ENCODE data around the gene PRSS2. TPM values are rescaled to one million over a fixed set of nuclear protein-coding genes. Genes with fewer than 3 reads are reported as not detected.
"Not testable (repeated sequence)": the region's sequence is repeated elsewhere in the genome, so short reads cannot be mapped to it uniquely, and the experiment has no call there.

Gene PRSS2
- total RNA-seq, 1 experiment from 2014 or later: 9.3 TPM

DNA sequence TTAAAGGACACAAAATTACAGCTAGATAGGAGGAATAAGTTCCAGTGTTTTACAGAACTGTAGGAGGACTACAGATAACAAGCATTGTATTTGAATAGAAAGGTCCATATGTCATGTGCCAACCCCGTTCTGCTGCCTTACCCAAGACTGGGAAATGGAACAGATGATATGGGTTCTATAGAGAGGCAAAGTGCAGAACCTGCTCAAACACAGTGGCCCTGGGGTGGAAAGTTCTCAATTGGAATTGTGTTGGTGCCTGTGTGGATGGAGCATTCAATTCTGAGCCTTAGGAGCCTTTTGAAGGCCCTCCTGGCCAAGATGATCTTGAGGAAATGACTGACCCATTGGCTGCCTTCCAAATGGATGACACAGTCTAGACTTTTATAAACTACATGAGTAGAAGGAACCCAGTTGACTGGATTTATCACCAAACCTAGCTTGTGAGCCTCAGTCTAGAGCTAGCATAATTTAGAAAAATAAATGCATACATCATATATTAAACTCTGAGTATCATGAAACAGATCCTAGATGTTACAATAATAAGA lies 25.6 kb upstream of the PRSS2 start:
- H3K36me3 Mint-ChIP-seq (ENCODE audit: insufficient read depth, unreplicated experiment): no peaks in the 10 kb centered on the region

DNA sequence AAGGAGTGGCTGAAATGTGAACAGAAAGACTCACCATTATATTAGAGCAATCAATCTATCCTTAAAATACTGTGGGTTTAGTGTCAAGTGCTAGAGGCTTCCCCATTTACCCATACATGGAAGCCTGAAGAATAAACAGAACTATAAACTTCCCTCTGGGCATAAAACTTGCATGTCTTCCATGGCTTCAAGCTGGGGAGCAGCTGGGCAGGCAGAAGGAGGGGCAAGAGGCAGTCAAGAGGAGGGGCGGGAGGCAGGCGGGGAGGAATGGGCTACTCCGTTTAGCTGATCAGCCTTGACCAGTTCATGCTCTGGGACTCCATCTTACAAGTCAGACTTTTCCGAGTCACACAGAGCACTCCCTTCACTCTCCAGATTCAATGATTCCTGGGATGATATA lies 25.0 kb upstream of the PRSS2 start:
- intact Hi-C loops (cut with micrococcal nuclease; ENCODE audit: unreplicated experiment): no loop called here
- Mint-ChIP-seq H3K36me3 (ENCODE audit: insufficient read depth, unreplicated experiment) (no peaks in the 10 kb centered on the region), H3K4me3 (ENCODE audit: unreplicated experiment) (no peak overlapping the region), H3K4me1 (ENCODE audit: low read depth, unreplicated experiment) (peaks cover 17% of the 10 kb centered on the region), H3K27ac (ENCODE audit: unreplicated experiment) (no peak overlapping the region), H3K9me3 (ENCODE audit: unreplicated experiment) (peaks cover 8% of the 10 kb centered on the region), H3K27me3 (ENCODE audit: insufficient read depth, unreplicated experiment) (no peaks in the 10 kb centered on the region)
- TF ChIP-seq, protein P1, sequence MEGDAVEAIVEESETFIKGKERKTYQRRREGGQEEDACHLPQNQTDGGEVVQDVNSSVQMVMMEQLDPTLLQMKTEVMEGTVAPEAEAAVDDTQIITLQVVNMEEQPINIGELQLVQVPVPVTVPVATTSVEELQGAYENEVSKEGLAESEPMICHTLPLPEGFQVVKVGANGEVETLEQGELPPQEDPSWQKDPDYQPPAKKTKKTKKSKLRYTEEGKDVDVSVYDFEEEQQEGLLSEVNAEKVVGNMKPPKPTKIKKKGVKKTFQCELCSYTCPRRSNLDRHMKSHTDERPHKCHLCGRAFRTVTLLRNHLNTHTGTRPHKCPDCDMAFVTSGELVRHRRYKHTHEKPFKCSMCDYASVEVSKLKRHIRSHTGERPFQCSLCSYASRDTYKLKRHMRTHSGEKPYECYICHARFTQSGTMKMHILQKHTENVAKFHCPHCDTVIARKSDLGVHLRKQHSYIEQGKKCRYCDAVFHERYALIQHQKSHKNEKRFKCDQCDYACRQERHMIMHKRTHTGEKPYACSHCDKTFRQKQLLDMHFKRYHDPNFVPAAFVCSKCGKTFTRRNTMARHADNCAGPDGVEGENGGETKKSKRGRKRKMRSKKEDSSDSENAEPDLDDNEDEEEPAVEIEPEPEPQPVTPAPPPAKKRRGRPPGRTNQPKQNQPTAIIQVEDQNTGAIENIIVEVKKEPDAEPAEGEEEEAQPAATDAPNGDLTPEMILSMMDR (IDR thresholded peaks at IDR 0.05; ENCODE audit: insufficient read depth in 1 of 2, low read depth in 1 of 2, low read length in 1 of 2, severe bottlenecking in 1 of 2, unreplicated experiment in 1 of 2): no peak
- Histone ChIP-seq H3K27me3 (replicated peaks; ENCODE audit: control insufficient read depth, insufficient read depth, low read length) (no peaks in the 10 kb centered on the region), H3K4me3 (ENCODE audit: low read depth, low read length) (no peak overlapping the region), H3K4me1 (peaks cover 10% of the 10 kb centered on the region; the same call in 1 of the 2 replicates), H3K9me3 (no peaks in the 10 kb centered on the region), H3K36me3 (ENCODE audit: control insufficient read depth, insufficient read depth, low read length) (no peaks in the 10 kb centered on the region)
- POLR2A ChIA-PET: no interaction called here
- CTCF ChIA-PET: interaction anchor here (1.0 kb wide), 1 partner anchor 38 kb away, joined by 3 read pairs; no protein-coding TSS in a partner anchor
- no peak for DNase-seq
- BruUV-seq (replicated peaks): no TSS peak

More for the DNA sequence above, 25.6 kb upstream of the PRSS2 start:
- Mint-ChIP-seq H3K27me3 (ENCODE audit: insufficient read depth, unreplicated experiment) (peaks cover 1% of the 10 kb centered on the region), H3K4me1 (ENCODE audit: low read depth, unreplicated experiment) (peaks cover 17% of the 10 kb centered on the region), H3K9me3 (ENCODE audit: unreplicated experiment) (peaks cover 8% of the 10 kb centered on the region), H3K27ac (ENCODE audit: unreplicated experiment) (no peak overlapping the region), H3K4me3 (ENCODE audit: unreplicated experiment) (no peak overlapping the region)
- no peak for DNase-seq
- POLR2A ChIA-PET: no interaction called here
- no TSS peak for BruUV-seq (replicated peaks)
- H3K9me3 ChIP-seq: no peaks in the 10 kb centered on the region
- no peak overlapping the region for H3K4me3 ChIP-seq (ENCODE audit: low read depth, low read length)
- H3K4me1 ChIP-seq: peaks cover 10% of the 10 kb centered on the region; the same call in 1 of the 2 replicates
- intact Hi-C loops (cut with micrococcal nuclease; ENCODE audit: unreplicated experiment): no loop called here
- no peaks in the 10 kb centered on the region for H3K27me3 ChIP-seq (replicated peaks; ENCODE audit: control insufficient read depth, insufficient read depth, low read length)
- CTCF ChIA-PET: interaction anchor here (1.0 kb wide), 1 partner anchor 38 kb away, joined by 3 read pairs; no protein-coding TSS in a partner anchor
- TF ChIP-seq, protein P1 (IDR thresholded peaks at IDR 0.05; ENCODE audit: insufficient read depth in 1 of 2, low read depth in 1 of 2, low read length in 1 of 2, severe bottlenecking in 1 of 2, unreplicated experiment in 1 of 2): no peak
- no peaks in the 10 kb centered on the region for H3K36me3 ChIP-seq (ENCODE audit: control insufficient read depth, insufficient read depth, low read length)

DNA sequence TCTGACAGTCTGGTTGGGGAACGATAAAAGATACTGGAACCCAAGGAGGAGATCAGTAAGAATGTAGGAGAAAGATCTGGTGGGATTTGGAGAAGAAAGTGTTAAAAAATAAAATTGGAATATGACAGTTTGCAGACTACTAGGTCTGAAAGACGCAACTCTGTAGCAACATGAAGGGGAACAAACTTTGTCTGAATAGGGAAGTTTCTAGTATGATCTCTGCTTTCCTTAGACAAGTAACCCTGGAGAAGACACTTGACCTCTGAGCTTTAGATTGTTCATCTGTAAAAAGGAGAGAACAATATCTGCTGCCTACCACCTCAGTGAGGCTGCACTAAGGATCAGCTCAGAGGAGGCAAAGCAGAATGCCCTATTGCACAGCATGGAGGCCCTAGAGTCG lies 24.5 kb upstream of the PRSS2 start:
- no peaks in the 10 kb centered on the region for H3K36me3 ChIP-seq (ENCODE audit: control insufficient read depth, insufficient read depth, low read length)

DNA sequence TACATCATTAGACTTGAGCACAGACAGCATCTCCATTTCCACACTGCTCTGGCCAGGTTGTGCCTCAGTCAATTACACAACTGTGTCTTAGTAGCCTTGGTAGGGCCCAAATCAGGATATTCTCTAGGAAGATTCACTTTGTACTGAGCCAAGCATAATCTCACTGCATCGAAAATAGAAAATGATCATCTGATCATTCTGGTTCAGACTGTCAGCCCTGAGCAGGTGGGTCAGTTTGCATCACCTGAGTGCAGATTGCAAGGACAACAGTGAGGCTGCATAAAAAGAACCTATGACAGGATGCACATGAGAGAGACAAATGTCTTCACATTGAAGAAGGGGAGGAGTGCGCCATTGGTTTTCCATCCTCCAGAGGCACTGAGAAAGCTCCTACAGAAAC lies 22.4 kb upstream of the PRSS2 start:
- Mint-ChIP-seq H3K4me1 (ENCODE audit: low read depth, unreplicated experiment) (peaks cover 17% of the 10 kb centered on the region), H3K9me3 (ENCODE audit: unreplicated experiment) (peaks cover 18% of the 10 kb centered on the region), H3K27ac (ENCODE audit: unreplicated experiment) (peak overlapping the region; percentile 85)
- POLR2A ChIA-PET; BruUV-seq (replicated peaks); CTCF ChIA-PET; H3K4me3 ChIP-seq (ENCODE audit: low read depth, low read length); H3K27me3 ChIP-seq (replicated peaks; ENCODE audit: control insufficient read depth, insufficient read depth, low read length); H3K4me3 Mint-ChIP-seq (ENCODE audit: unreplicated experiment); H3K36me3 ChIP-seq (ENCODE audit: control insufficient read depth, insufficient read depth, low read length); H3K36me3 Mint-ChIP-seq (ENCODE audit: insufficient read depth, unreplicated experiment); H3K27me3 Mint-ChIP-seq (ENCODE audit: insufficient read depth, unreplicated experiment); DNase-seq; intact Hi-C loops (cut with micrococcal nuclease; ENCODE audit: unreplicated experiment); H3K9me3 ChIP-seq: not testable (repeated sequence)
- H3K4me1 ChIP-seq: peaks cover 10% of the 10 kb centered on the region; the same call in 1 of the 2 replicates

More for the DNA sequence above, 24.5 kb upstream of the PRSS2 start:
- TF ChIP-seq, protein P1 (IDR thresholded peaks at IDR 0.05; ENCODE audit: insufficient read depth in 1 of 2, low read depth in 1 of 2, low read length in 1 of 2, severe bottlenecking in 1 of 2, unreplicated experiment in 1 of 2): no peak
- DNase-seq: no peak
- CTCF ChIA-PET: interaction anchor here (1.0 kb wide), 1 partner anchor 37 kb away, joined by 3 read pairs; no protein-coding TSS in a partner anchor
- Histone ChIP-seq H3K9me3 (no peaks in the 10 kb centered on the region), H3K4me3 (ENCODE audit: low read depth, low read length) (no peak overlapping the region), H3K4me1 (peaks cover 10% of the 10 kb centered on the region; the same call in 1 of the 2 replicates), H3K27me3 (replicated peaks; ENCODE audit: control insufficient read depth, insufficient read depth, low read length) (no peaks in the 10 kb centered on the region)
- peaks cover 17% of the 10 kb centered on the region for H3K4me1 Mint-ChIP-seq (ENCODE audit: low read depth, unreplicated experiment)
- H3K27ac Mint-ChIP-seq (ENCODE audit: unreplicated experiment): no peak overlapping the region
- H3K9me3 Mint-ChIP-seq (ENCODE audit: unreplicated experiment): peaks cover 8% of the 10 kb centered on the region
- intact Hi-C loops (cut with micrococcal nuclease; ENCODE audit: unreplicated experiment): no loop called here
- H3K36me3 Mint-ChIP-seq (ENCODE audit: insufficient read depth, unreplicated experiment): no peaks in the 10 kb centered on the region
- POLR2A ChIA-PET: no interaction called here
- H3K4me3 Mint-ChIP-seq (ENCODE audit: unreplicated experiment): no peak overlapping the region
- no TSS peak for BruUV-seq (replicated peaks)
- no peaks in the 10 kb centered on the region for H3K27me3 Mint-ChIP-seq (ENCODE audit: insufficient read depth, unreplicated experiment)

Measured in Caco-2 (cell line).